Vagina (tissue), 2 donors: Measurements from ENCODE around the gene WDR38.

Source experiments
- POLR2AphosphoS5 ChIP-seq, 2 donors: sonication (generic); formaldehyde crosslinking; IDR thresholded peaks; one replicate each; pipeline ENCODE4 v1.9.0; 2017; ENCODE audit warnings: antibody characterized with exemption in 2 of 2, mild to moderate bottlenecking in 2 of 2, low read depth in 1 of 2; ENCODE audit not compliant: insufficient read depth in 1 of 2
- TF ChIP-seq, protein P1 (sequence below), 3 experiments: fragments of 450-650 bp in 2 of 3; fragments of 200-600 bp in 1 of 3; sonication (generic) in 1 of 3; IDR thresholded peaks; one replicate each; pipeline ENCODE4 v1.5.1; 2017 to 2019; ENCODE audit warnings: antibody characterized with exemption in 3 of 3, mild to moderate bottlenecking in 2 of 3, moderate library complexity in 2 of 3

GRCh38 chr9:124818431-124819281, 34.6 kb upstream of the WDR38 start:
- TF ChIP-seq, protein P1, sequence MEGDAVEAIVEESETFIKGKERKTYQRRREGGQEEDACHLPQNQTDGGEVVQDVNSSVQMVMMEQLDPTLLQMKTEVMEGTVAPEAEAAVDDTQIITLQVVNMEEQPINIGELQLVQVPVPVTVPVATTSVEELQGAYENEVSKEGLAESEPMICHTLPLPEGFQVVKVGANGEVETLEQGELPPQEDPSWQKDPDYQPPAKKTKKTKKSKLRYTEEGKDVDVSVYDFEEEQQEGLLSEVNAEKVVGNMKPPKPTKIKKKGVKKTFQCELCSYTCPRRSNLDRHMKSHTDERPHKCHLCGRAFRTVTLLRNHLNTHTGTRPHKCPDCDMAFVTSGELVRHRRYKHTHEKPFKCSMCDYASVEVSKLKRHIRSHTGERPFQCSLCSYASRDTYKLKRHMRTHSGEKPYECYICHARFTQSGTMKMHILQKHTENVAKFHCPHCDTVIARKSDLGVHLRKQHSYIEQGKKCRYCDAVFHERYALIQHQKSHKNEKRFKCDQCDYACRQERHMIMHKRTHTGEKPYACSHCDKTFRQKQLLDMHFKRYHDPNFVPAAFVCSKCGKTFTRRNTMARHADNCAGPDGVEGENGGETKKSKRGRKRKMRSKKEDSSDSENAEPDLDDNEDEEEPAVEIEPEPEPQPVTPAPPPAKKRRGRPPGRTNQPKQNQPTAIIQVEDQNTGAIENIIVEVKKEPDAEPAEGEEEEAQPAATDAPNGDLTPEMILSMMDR (IDR thresholded peaks at IDR 0.05): no peak
- TF ChIP-seq POLR2AphosphoS5 (IDR thresholded peaks at IDR 0.05; ENCODE audit: insufficient read depth in 1 of 2, low read depth in 1 of 2): peak in 1 of 2 donors; percentile 70
